ENCODE results near the gene RNF214. TPM values are rescaled to one million over a fixed set of nuclear protein-coding genes. Genes with fewer than 3 reads are reported as not detected.

The RNF214 gene
- total and polyA plus RNA-seq, 10 of the 15 experiments (the other 5 are each of a cell fraction or from before 2014, with no cell fraction given) = 4.8 to 16.8 (median 10.5) TPM

DNA sequence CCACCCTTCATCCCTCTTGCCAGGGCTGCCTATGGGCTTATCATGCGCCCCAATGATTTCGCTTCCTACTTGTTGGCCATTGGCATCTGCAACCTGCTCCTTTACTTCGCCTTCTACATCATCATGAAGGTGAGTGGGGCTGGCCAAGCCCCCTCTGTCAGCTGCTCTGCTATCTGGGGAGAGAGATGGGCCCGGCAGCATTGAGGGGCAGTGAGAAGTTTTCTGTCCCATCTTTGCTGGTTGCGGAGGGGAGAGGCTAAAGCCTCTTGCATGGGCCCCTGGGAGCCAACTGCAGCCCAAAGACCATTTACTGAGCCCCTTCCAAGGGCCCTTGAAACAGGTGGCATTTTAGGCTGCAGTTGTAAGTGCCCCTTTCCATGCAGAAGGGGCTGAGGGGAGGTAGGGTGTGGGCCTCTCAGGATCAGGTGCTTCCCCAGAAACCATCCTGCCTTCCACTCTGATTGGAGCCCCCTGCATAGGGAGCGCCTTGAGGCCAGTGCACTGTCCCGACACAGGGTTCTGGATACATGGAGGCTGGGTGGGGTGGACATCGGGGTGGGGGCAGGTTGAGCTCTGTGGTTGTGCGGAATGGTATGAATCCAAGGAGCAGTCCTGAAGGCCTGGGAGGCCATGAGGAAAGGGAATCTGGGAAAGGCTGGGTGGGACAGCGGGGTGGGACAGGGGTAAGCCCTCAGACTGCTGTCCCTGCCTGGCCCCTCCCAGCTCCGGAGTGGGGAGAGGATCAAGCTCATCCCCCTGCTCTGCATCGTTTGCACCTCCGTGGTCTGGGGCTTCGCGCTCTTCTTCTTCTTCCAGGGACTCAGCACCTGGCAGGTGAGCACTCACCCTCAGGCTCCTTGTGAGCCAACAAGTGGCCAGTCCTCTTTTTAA lies 39.1 kb upstream of the RNF214 start (continued):
- TF ChIP-seq, protein P1, sequence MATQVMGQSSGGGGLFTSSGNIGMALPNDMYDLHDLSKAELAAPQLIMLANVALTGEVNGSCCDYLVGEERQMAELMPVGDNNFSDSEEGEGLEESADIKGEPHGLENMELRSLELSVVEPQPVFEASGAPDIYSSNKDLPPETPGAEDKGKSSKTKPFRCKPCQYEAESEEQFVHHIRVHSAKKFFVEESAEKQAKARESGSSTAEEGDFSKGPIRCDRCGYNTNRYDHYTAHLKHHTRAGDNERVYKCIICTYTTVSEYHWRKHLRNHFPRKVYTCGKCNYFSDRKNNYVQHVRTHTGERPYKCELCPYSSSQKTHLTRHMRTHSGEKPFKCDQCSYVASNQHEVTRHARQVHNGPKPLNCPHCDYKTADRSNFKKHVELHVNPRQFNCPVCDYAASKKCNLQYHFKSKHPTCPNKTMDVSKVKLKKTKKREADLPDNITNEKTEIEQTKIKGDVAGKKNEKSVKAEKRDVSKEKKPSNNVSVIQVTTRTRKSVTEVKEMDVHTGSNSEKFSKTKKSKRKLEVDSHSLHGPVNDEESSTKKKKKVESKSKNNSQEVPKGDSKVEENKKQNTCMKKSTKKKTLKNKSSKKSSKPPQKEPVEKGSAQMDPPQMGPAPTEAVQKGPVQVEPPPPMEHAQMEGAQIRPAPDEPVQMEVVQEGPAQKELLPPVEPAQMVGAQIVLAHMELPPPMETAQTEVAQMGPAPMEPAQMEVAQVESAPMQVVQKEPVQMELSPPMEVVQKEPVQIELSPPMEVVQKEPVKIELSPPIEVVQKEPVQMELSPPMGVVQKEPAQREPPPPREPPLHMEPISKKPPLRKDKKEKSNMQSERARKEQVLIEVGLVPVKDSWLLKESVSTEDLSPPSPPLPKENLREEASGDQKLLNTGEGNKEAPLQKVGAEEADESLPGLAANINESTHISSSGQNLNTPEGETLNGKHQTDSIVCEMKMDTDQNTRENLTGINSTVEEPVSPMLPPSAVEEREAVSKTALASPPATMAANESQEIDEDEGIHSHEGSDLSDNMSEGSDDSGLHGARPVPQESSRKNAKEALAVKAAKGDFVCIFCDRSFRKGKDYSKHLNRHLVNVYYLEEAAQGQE (IDR thresholded peaks at IDR 0.05; ENCODE audit: low read depth, low read length) = no peak
- TF ChIP-seq SREBF1 (IDR thresholded peaks at IDR 0.05; ENCODE audit: low read length) (no peak), SMAD5 (IDR thresholded peaks at IDR 0.05; ENCODE audit: low read depth) (no peak), SMARCA5 (IDR thresholded peaks at IDR 0.05) (no peak), PAX8 (IDR thresholded peaks at IDR 0.05) (no peak), NR2F1 (conservative IDR thresholded peaks at IDR 0.05) (no peak), SUZ12 (IDR thresholded peaks at IDR 0.05; ENCODE audit: unreplicated experiment) (no peak), ZSCAN29 (IDR thresholded peaks at IDR 0.05) (no peak)
- TF ChIP-seq, protein P2, sequence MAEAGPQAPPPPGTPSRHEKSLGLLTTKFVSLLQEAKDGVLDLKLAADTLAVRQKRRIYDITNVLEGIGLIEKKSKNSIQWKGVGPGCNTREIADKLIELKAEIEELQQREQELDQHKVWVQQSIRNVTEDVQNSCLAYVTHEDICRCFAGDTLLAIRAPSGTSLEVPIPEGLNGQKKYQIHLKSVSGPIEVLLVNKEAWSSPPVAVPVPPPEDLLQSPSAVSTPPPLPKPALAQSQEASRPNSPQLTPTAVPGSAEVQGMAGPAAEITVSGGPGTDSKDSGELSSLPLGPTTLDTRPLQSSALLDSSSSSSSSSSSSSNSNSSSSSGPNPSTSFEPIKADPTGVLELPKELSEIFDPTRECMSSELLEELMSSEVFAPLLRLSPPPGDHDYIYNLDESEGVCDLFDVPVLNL (IDR thresholded peaks at IDR 0.05; ENCODE audit: low read depth, low read length) = no peak
